Skeletal muscle tissue (tissue), 4 donors: ENCODE measurements around the gene FMN2. TPM values are rescaled to one million over a fixed set of nuclear protein-coding genes. Genes with fewer than 3 reads are reported as not detected.

Experiments used
- H3K27ac ChIP-seq: one replicate; pipeline ENCODE4 v1.7.0; 2013; ENCODE audit warnings: mild to moderate bottlenecking, low read depth, low read length, inconsistent platforms
- H3K27me3 ChIP-seq, 3 donors: one replicate each; pipeline ENCODE4 v1.7.0; 2013; ENCODE audit warnings: low read length in 3 of 3; ENCODE audit not compliant: control insufficient read depth in 3 of 3, insufficient read depth in 3 of 3
- H3K36me3 ChIP-seq, 3 donors: one replicate each; pipeline ENCODE4 v1.7.0; 2013; ENCODE audit warnings: low read length in 3 of 3; ENCODE audit not compliant: control insufficient read depth in 3 of 3, insufficient read depth in 3 of 3
- H3K4me1 ChIP-seq, 3 donors: one replicate each; pipeline ENCODE4 v1.7.0; 2013; ENCODE audit warnings: low read length in 3 of 3, mild to moderate bottlenecking in 3 of 3; ENCODE audit not compliant: control insufficient read depth in 3 of 3, insufficient read depth in 3 of 3
- H3K4me3 ChIP-seq, 3 donors: one replicate each; pipeline ENCODE4 v1.7.0; 2013; ENCODE audit warnings: low read length in 3 of 3
- H3K9ac ChIP-seq, 3 donors: one replicate each; pipeline ENCODE4 v1.7.0; 2013; ENCODE audit warnings: low read length in 3 of 3, mild to moderate bottlenecking in 3 of 3, moderate library complexity in 2 of 3, low read depth in 1 of 3
- H3K9me3 ChIP-seq, 3 donors: one replicate each; pipeline ENCODE4 v1.7.0; 2013; ENCODE audit warnings: low read length in 3 of 3; ENCODE audit not compliant: control insufficient read depth in 3 of 3
- total RNA-seq: library from RNA; depleted of rRNA; stranded (reverse); fragments of >200 nt; gene quantifications from one replicate; pipeline ENCODE4 v1.2.3, GENCODE V29; 2014
- donor health status: Osteomylitis.

The FMN2 gene
- total RNA-seq, 1 donor from 2014 or later: 2.1 TPM

DNA sequence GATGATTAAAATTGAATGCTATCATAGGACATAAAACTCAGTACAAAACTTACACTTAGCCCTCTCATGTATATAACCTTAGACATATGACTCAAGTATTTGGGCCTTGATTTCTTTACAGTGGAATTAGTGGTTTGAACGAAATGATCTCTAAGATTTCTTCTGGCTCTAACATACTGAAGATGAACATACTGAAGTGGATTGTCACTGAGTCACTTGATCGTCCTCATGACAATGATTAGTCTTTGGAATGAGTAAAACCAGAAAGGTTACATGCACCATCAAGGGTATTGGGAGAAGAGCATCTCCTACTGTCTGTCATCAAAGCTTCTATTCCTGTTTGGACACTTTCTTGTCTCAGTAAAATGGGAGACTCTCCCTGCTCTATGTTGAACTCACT, 17.4 kb downstream of the FMN2 start:
- peaks cover 0 to 3% (median 0%) of the 10 kb centered on the region in 3 donors for H3K27me3 ChIP-seq
- H3K4me3 ChIP-seq: no peak overlapping the region
- H3K9ac ChIP-seq: no peak overlapping the region
- no peaks in the 10 kb centered on the region for H3K9me3 ChIP-seq
- H3K4me1 ChIP-seq: no peaks in the 10 kb centered on the region
- H3K27ac ChIP-seq: no peak overlapping the region
- H3K36me3 ChIP-seq: no peaks in the 10 kb centered on the region

DNA sequence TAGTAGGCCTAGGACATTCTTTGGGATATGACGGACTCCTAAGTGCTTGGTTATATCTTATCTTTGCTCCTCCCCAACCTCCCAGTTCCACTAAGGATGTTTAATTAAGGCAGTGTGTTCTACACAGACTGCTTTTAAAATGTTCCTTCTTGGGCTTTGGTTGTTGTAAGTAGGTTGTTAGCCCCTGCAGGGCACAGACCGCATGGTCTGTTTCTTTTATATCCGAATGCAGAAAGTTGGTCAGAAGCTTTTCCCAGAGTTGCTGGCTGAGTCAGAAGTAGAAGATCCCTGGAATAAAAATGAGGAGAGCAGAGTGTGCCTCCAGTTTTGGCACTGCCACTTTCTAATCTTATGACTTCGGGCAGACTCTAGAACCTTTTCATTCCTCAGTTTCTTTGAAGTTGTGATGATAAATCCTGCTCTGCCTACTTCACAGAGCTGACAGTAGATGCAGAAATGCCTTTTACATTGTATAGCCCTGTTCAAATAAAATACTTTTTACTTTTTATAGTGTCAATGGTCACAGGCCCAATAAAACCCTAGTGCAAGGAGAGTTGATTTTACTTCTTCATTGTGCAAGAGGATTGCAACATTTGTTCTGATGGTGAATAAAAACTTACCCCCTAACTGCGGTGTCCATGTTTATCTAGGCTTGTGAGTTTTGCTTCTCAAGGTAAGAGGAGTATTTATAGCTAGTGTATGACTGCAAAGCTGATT, 18.4 kb downstream of the FMN2 start:
- H3K9ac ChIP-seq: no peak overlapping the region
- H3K27ac ChIP-seq: no peak overlapping the region
- H3K36me3 ChIP-seq: no peaks in the 10 kb centered on the region
- no peak overlapping the region for H3K4me3 ChIP-seq
- no peaks in the 10 kb centered on the region for H3K4me1 ChIP-seq
- H3K27me3 ChIP-seq: peaks cover 0 to 3% (median 0%) of the 10 kb centered on the region in 3 donors
- no peaks in the 10 kb centered on the region for H3K9me3 ChIP-seq

DNA sequence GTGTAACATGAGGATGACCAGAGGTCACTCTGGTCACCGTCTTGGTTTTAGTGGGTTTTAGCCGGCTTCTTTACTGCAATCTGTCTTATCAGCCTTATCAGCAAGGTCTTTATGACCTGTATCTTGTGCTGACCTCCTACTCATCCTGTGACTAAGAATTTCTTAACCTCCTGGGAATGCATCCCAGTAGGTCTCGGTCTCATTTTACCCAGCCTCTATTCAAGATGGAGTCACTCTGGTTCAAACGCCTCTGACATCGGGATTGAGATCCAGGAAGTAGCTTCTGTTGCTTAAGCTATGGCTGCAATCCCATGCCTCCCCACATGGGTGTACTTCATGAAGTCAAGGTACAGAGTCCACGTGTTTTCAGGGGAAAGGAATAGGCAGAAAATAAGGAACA, 19.9 kb downstream of the FMN2 start:
- Histone ChIP-seq H3K27me3 (peaks cover 0 to 3% (median 0%) of the 10 kb centered on the region in 3 donors), H3K4me1 (no peaks in the 10 kb centered on the region), H3K9me3 (no peaks in the 10 kb centered on the region), H3K36me3 (no peaks in the 10 kb centered on the region), H3K4me3 (no peak overlapping the region), H3K27ac (no peak overlapping the region), H3K9ac (no peak overlapping the region)

DNA sequence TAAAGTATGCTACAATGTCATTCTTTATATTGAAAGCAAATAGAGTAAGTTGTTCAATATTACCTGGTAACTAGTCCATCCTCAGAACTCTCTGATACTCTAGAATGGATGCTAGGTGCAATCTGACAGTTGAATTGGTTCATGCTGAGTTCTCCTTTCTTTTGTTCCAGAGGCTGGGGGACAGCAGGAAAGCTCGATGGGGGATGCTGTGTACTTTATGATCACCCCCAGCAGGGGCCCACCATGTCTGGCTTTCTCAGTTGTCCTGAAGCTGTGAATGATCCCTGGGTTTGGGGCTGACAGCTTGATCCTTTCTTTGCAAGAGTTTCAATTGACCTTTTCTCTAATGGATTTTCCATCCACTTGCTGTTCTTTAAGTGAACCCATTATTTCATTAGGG, 22.5 kb downstream of the FMN2 start:
- Histone ChIP-seq H3K4me3 (no peak overlapping the region), H3K27ac (no peak overlapping the region), H3K9ac (no peak overlapping the region), H3K4me1 (no peaks in the 10 kb centered on the region), H3K27me3 (peaks cover 0 to 3% (median 0%) of the 10 kb centered on the region in 3 donors), H3K9me3 (no peaks in the 10 kb centered on the region), H3K36me3 (no peaks in the 10 kb centered on the region)

DNA sequence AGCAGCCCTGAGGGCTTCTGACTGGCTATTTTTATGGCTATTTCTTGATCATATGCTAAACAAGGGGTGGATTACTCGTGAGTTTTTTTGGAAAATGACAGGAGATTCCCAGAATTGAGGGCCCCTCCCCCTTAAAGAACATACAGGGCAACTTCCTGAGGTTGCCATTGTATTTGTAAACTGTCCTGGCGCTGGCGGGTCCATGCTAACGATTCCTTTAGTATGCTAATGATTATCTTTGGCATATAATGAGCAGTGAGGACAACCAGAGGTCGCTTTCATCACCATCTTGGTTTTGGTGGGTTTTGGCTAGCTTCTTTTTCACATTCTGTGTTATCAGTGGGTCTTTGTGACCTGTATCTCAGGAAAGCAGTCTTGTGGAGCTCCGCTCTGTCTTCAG, 24.1 kb downstream of the FMN2 start:
- Histone ChIP-seq H3K27me3 (peaks cover 0 to 3% (median 0%) of the 10 kb centered on the region in 3 donors), H3K4me3 (no peak overlapping the region), H3K36me3 (no peaks in the 10 kb centered on the region), H3K4me1 (no peaks in the 10 kb centered on the region), H3K9me3 (no peaks in the 10 kb centered on the region), H3K27ac (no peak overlapping the region), H3K9ac (no peak overlapping the region)

DNA sequence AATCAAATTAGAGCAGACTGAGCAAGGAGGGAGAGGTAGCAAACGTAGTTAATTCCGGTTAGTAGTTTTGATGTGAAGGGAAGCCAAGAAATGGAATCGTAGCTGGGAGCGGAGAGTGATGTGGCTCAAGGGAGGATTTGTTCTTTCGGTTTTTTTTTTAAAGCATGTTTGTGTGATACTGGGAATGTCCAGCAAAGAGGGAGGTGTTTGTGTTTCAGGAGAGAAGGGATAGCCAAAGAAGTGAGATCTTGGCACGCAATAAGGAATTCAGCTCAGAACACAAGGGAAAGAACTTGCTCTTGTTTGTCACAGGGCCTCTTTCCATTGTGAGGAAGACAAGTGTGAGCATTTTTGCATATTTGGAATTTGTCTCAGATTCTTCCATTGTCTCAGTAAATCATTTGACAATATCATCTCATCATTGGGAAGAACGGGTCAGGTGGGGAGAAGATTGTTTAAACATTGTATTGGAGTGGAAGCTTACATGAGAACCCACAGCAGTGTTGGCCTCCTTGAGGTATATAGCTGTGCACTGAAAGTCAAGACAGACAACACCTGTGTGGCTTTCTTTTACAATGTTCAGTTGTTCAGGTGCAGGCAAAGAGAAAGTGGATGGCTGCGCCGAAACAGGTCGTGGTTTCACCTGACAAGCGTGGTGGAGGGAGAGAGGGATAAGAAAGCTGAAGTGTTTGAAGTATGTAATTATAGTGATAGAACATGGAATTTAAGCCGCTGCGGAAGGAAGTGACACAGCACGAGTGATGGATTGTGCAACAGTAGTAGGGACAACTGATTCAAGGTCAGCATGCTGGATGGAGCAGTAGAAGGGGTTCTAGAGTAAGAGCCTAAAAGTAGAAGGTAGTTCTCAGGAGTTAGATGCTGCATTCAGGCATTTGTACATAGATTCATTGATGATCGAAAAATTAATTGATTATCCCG, 25.4 kb downstream of the FMN2 start:
- Histone ChIP-seq H3K27me3 (no peaks in the 10 kb centered on the region), H3K27ac (no peak overlapping the region)

DNA sequence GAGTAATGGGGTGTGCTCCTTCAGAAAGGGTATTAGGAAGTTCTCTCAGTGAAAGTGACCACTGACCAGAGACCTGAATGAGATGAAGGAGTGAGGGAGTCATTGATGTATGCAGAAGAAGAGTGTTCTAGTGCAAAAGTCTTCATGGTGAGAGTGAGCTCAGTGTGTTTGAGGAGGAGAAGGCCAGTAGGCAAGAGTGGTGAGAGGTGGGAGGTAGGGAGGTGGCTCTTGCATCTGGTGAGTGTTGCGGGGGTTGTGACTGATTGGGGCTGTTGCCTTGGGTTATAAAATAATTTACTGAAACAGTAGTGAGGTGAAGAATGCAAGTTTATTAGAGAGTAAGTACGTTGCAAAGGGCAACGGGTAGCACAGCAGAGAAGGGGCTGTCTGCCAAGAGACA, 26.2 kb downstream of the FMN2 start:
- Histone ChIP-seq H3K9me3 (no peaks in the 10 kb centered on the region), H3K9ac (no peak overlapping the region), H3K4me3 (no peak overlapping the region), H3K36me3 (no peaks in the 10 kb centered on the region), H3K27me3 (no peaks in the 10 kb centered on the region), H3K4me1 (no peaks in the 10 kb centered on the region), H3K27ac (no peak overlapping the region)

More for the DNA sequence above, 25.4 kb downstream of the FMN2 start:
- H3K36me3 ChIP-seq: no peaks in the 10 kb centered on the region
- H3K9me3 ChIP-seq: no peaks in the 10 kb centered on the region
- no peak overlapping the region for H3K4me3 ChIP-seq
- no peaks in the 10 kb centered on the region for H3K4me1 ChIP-seq
- no peak overlapping the region for H3K9ac ChIP-seq

DNA sequence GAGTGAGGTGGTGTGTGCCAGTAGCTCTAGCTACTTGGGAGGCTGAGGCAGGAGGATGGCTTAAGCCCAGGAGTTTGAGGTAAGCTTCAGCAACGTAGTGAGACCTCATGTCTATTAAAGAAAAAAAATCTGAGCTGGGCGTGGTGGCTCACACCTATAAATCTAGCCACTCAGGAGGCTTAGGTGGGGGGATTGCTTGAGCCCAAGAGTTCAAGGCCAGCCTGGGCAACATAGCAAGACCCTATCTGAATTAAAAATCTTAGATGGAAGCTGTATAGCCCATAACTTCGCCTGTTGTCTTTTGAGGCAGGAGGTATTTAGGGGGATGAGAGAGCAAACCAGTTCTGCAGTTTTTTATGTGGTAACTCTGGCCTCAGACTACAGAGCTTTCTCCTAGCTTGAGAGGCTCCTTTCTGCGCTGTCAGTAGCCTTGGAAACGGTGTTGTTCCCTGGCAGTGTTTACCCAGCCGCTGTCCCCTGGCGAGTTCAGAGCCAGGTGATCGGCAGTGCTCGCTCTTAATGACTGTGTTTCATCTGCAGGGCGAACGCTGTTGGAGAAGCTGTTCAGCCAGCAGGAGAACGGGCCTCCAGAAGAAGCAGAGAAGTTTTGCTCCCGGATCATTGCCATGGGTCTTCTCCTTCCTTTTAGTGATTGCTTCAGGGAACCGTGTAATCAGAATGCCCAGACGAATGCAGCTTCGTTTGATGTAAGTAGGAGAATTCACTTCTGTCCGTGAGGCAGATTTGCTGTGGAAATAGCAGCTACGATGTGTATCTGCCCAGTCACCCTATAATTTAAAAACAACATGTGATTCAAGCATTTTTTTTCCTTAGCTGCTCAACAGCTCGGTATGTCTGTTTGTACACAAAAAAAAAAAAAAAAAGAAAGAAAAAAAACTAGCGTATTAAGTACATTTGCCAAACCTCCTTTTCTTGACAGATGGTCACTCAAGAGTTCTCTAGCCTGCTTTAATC, 31.2 kb downstream of the FMN2 start:
- Histone ChIP-seq H3K36me3 (no peaks in the 10 kb centered on the region), H3K27ac (no peak overlapping the region), H3K4me3 (no peak overlapping the region), H3K27me3 (no peaks in the 10 kb centered on the region), H3K4me1 (no peaks in the 10 kb centered on the region), H3K9ac (no peak overlapping the region), H3K9me3 (no peaks in the 10 kb centered on the region)

DNA sequence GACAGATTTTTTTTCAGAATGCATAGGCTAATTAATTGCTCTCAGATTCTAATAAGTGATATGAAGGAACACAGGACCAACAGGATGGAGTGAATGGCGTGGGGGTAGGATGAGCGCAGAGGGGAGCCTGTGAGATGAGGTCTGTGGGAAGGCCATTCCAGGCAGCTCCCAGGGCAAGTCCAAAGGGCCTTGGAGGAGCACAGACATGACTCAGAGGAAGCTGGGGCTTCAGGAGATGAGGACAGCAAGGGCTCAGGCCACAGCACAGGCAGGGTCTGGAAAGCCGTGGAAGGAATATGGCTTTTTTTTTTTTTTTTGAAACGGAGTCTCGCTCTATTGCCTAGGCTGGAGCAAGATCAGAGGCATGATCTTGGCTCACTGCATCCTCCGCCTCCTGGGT, 35.1 kb downstream of the FMN2 start:
- Histone ChIP-seq H3K4me3 (no peak overlapping the region), H3K36me3 (no peaks in the 10 kb centered on the region), H3K9ac (no peak overlapping the region), H3K4me1 (no peaks in the 10 kb centered on the region), H3K9me3 (no peaks in the 10 kb centered on the region), H3K27me3 (no peaks in the 10 kb centered on the region), H3K27ac (no peak overlapping the region)
